HUES6 (cell line): ENCODE data around the gene ASTL.

ENCODE experiments used
- H3K27ac ChIP-seq: 2 replicates; pipeline ENCODE4 v1.7.0; 2013; ENCODE audit warnings: low read depth, mild to moderate bottlenecking, low read length, inconsistent platforms
- H3K27me3 ChIP-seq: 2 replicates; pipeline ENCODE4 v1.6.1; 2013; ENCODE audit warnings: low read length; ENCODE audit not compliant: control insufficient read depth, insufficient read depth
- H3K36me3 ChIP-seq: 2 replicates; pipeline ENCODE4 v1.6.1; 2013; ENCODE audit warnings: low read length; ENCODE audit not compliant: control insufficient read depth, insufficient read depth
- H3K4me1 ChIP-seq: 2 replicates; pipeline ENCODE4 v1.6.1; 2013; ENCODE audit warnings: low read length; ENCODE audit not compliant: control insufficient read depth, insufficient read depth
- H3K4me3 ChIP-seq: 2 replicates; pipeline ENCODE4 v1.5.1; 2013; ENCODE audit warnings: low read depth, low read length
- H3K9ac ChIP-seq: one replicate; pipeline ENCODE4 v1.6.1; 2013; ENCODE audit warnings: mild to moderate bottlenecking, low read length
- H3K9me3 ChIP-seq: 2 replicates; pipeline ENCODE4 v1.6.1; 2013; ENCODE audit warnings: low read depth, low read length; ENCODE audit not compliant: control insufficient read depth, insufficient read depth

ASTL gene

GRCh38 chr2:96083064-96083939 lies 55.0 kb downstream of the ASTL start:
- Histone ChIP-seq H3K36me3 (no peaks in the 10 kb centered on the region), H3K9me3 (no peaks in the 10 kb centered on the region), H3K27ac (no peak overlapping the region), H3K9ac (no peak overlapping the region), H3K4me3 (no peak overlapping the region), H3K27me3 (no peaks in the 10 kb centered on the region; the same call in 1 of the 2 replicates), H3K4me1 (no peaks in the 10 kb centered on the region)

GRCh38 chr2:96082211-96083063 lies 55.9 kb downstream of the ASTL start:
- H3K9ac ChIP-seq, result no peak overlapping the region
- H3K27me3 ChIP-seq, result no peaks in the 10 kb centered on the region; the same call in 1 of the 2 replicates
- H3K27ac ChIP-seq, result no peak overlapping the region
- no peaks in the 10 kb centered on the region for H3K9me3 ChIP-seq
- no peak overlapping the region for H3K4me3 ChIP-seq
- no peaks in the 10 kb centered on the region for H3K4me1 ChIP-seq
- H3K36me3 ChIP-seq, result no peaks in the 10 kb centered on the region

DNA sequence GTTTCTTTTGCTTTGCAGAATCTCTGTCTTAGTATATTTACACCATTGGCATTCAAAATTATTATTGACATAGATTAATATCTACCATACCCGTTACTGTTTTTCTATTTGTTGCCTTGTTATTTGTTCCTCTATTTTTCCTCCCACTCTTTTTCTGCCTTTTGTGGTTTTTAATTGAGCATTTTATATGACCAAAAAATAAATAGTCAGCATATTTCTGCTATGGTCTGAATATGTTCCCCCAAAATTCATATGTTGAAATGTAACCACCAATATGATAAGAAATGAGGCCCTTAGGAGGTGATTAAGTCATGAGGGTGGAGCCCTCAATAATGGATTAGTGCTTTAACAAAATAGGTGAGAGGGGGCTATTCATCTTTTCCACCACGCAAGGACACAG lies 57.3 kb downstream of the ASTL start:
- H3K27me3 ChIP-seq, result no peaks in the 10 kb centered on the region; the same call in 1 of the 2 replicates

GRCh38 chr2:96075199-96075771 lies 63.0 kb downstream of the ASTL start:
- H3K27ac ChIP-seq, result no peak overlapping the region
- no peak overlapping the region for H3K4me3 ChIP-seq
- H3K9me3 ChIP-seq, result no peaks in the 10 kb centered on the region
- no peaks in the 10 kb centered on the region for H3K4me1 ChIP-seq
- H3K36me3 ChIP-seq, result no peaks in the 10 kb centered on the region
- no peaks in the 10 kb centered on the region; the same call in 1 of the 2 replicates for H3K27me3 ChIP-seq
- H3K9ac ChIP-seq, result no peak overlapping the region

More for the DNA sequence above, 57.3 kb downstream of the ASTL start:
- Histone ChIP-seq H3K9me3 (no peaks in the 10 kb centered on the region), H3K4me1 (no peaks in the 10 kb centered on the region), H3K9ac (no peak overlapping the region), H3K4me3 (no peak overlapping the region), H3K27ac (no peak overlapping the region), H3K36me3 (no peaks in the 10 kb centered on the region)

GRCh38 chr2:96074156-96074555 lies 64.1 kb downstream of the ASTL start:
- H3K9me3 ChIP-seq, result no peaks in the 10 kb centered on the region
- no peaks in the 10 kb centered on the region for H3K4me1 ChIP-seq
- H3K9ac ChIP-seq, result no peak overlapping the region
- H3K4me3 ChIP-seq, result no peak overlapping the region
- no peak overlapping the region for H3K27ac ChIP-seq
- H3K36me3 ChIP-seq, result no peaks in the 10 kb centered on the region
- H3K27me3 ChIP-seq, result no peaks in the 10 kb centered on the region; the same call in 1 of the 2 replicates

GRCh38 chr2:96073170-96073775 lies 65.0 kb downstream of the ASTL start:
- Histone ChIP-seq H3K4me3 (no peak overlapping the region), H3K9me3 (no peaks in the 10 kb centered on the region), H3K4me1 (no peaks in the 10 kb centered on the region), H3K36me3 (no peaks in the 10 kb centered on the region), H3K27me3 (no peaks in the 10 kb centered on the region), H3K9ac (no peak overlapping the region), H3K27ac (no peak overlapping the region)
